SK-N-SH (cell line): ENCODE results near the gene RAB33B. TPM values are rescaled to one million over a fixed set of nuclear protein-coding genes. Genes with fewer than 3 reads are reported as not detected.

Source experiments
- CTCF ChIA-PET: fragments of 300-600, 350-600 bp; formaldehyde crosslinking; extraction: SDS; loops from one replicate; lab custom pipeline; 2021; lab: Yijun Ruan, JAX
- POLR2A ChIA-PET: fragments of 350-600 bp; sonication (Branson Sonifier 250); formaldehyde crosslinking; extraction: SDS; loops from one replicate; lab custom pipeline; 2020; ENCODE audit warnings: antibody characterized with exemption, inconsistent platforms; lab: Yijun Ruan, JAX
- DNase-seq: peaks from one replicate; pipeline ENCODE4 v3.0.0; 2012
- H2AFZ ChIP-seq: fragments of 200-600 bp; sonication (generic); 2 replicates; pipeline ENCODE4 v1.8.1; 2016; ENCODE audit warnings: antibody characterized with exemption, mild to moderate bottlenecking, low read depth
- H3F3A ChIP-seq: fragments of 200-600 bp; sonication (generic); replicated peaks from 2 replicates; pipeline ENCODE3; 2016; ENCODE audit warnings: antibody characterized with exemption, mild to moderate bottlenecking; ENCODE audit not compliant: insufficient read depth
- H3K27ac ChIP-seq, 2 experiments: fragments of 200-500 bp in 1 of 2; fragments of 200-600 bp in 1 of 2; sonication (Bioruptor generic) in 1 of 2; sonication (generic), shearing (Covaris generic) in 1 of 2; 2 replicates each; pipeline versions ENCODE4 v1.5.1 to v1.6.1; 2014 to 2016; ENCODE audit warnings: low read depth in 2 of 2, inconsistent platforms in 1 of 2, low read length in 1 of 2, mild to moderate bottlenecking in 1 of 2, mixed read lengths in 1 of 2
- H3K27me3 ChIP-seq: fragments of 200-600 bp; sonication (generic), shearing (Covaris generic); 2 replicates; pipeline ENCODE4 v1.6.1; 2016; ENCODE audit warnings: mixed run types; ENCODE audit not compliant: insufficient read depth
- H3K36me3 ChIP-seq, 2 experiments: fragments of 200-500 bp in 1 of 2; fragments of 200-600 bp in 1 of 2; sonication (Bioruptor generic) in 1 of 2; sonication (generic) in 1 of 2; replicated peaks in 1 of 2; 2 replicates each; pipeline versions ENCODE3 to v1.5.1; 2014 to 2016; ENCODE audit warnings: low read length in 1 of 2, mild to moderate bottlenecking in 1 of 2; ENCODE audit not compliant: insufficient read depth in 2 of 2, control insufficient read depth in 1 of 2
- H3K4me1 ChIP-seq, 2 experiments: fragments of 200-500 bp in 1 of 2; fragments of 200-600 bp in 1 of 2; sonication (Bioruptor generic) in 1 of 2; sonication (generic), shearing (Covaris generic) in 1 of 2; 2 replicates each; pipeline versions ENCODE4 v1.5.1 to v1.6.1; 2014 to 2016; ENCODE audit warnings: low read depth in 1 of 2, low read length in 1 of 2, mixed run types in 1 of 2; ENCODE audit not compliant: insufficient read depth in 2 of 2, control insufficient read depth in 1 of 2
- H3K4me2 ChIP-seq: fragments of 200-600 bp; sonication (generic), shearing (Covaris generic); 2 replicates; pipeline ENCODE4 v1.6.1; 2017; ENCODE audit warnings: mixed run types
- H3K4me3 ChIP-seq, 2 experiments: fragments of 200-500 bp in 1 of 2; fragments of 200-600 bp in 1 of 2; sonication (Bioruptor generic) in 1 of 2; sonication (generic), shearing (Covaris generic) in 1 of 2; 2 replicates each; pipeline versions ENCODE4 v1.5.1 to v1.8.1; 2014 to 2016; ENCODE audit warnings: low read depth in 2 of 2, inconsistent platforms in 1 of 2, low read length in 1 of 2, mild to moderate bottlenecking in 1 of 2, mixed read lengths in 1 of 2, moderate library complexity in 1 of 2
- H3K79me2 ChIP-seq: fragments of 200-600 bp; sonication (generic); 2 replicates; pipeline ENCODE4 v1.8.1; 2017; ENCODE audit warnings: mild to moderate bottlenecking; ENCODE audit not compliant: insufficient read depth
- H3K9ac ChIP-seq: fragments of 200-600 bp; sonication (generic); 2 replicates; pipeline ENCODE4 v1.6.1; 2017; ENCODE audit warnings: mixed run types
- H3K9me2 ChIP-seq: fragments of 200-600 bp; sonication (generic); 2 replicates; pipeline ENCODE4 v1.6.1; 2017; ENCODE audit warnings: mixed run types
- H3K9me3 ChIP-seq: fragments of 200-600 bp; sonication (generic); 2 replicates; pipeline ENCODE4 v1.6.1; 2017; ENCODE audit warnings: mixed run types, mild to moderate bottlenecking, moderate library complexity
- H4K20me1 ChIP-seq: fragments of 200-600 bp; sonication (generic); 2 replicates; pipeline ENCODE4 v1.6.1; 2017; ENCODE audit warnings: mild to moderate bottlenecking, mixed run types; ENCODE audit not compliant: insufficient read depth
- CHD2 ChIP-seq: fragments of 150-350 bp; IDR thresholded peaks from 2 replicates; pipeline ENCODE4 v1.6.1; 2018; ENCODE audit warnings: low read length; ENCODE audit not compliant: partially characterized antibody
- FOSL2 ChIP-seq: IDR thresholded peaks from 2 replicates; pipeline ENCODE4 v1.4.0; 2012; ENCODE audit warnings: low read depth, mild to moderate bottlenecking, moderate library complexity, borderline replicate concordance
- FOXJ3 ChIP-seq: sonication (generic); formaldehyde crosslinking; IDR thresholded peaks from 2 replicates; pipeline ENCODE4 v1.5.1; 2020; ENCODE audit warnings: mild to moderate bottlenecking, missing genetic modification reagents
- FOXM1 ChIP-seq: IDR thresholded peaks from 2 replicates; pipeline ENCODE4 v1.4.0; 2012; ENCODE audit warnings: low read depth, mild to moderate bottlenecking
- GABPA ChIP-seq: IDR thresholded peaks from 2 replicates; pipeline ENCODE4 v1.4.0; 2012; ENCODE audit warnings: low read depth, mild to moderate bottlenecking
- JUND ChIP-seq: IDR thresholded peaks from 2 replicates; pipeline ENCODE4 v1.4.0; 2012
- MEF2A ChIP-seq: IDR thresholded peaks from 2 replicates; pipeline ENCODE4 v1.4.0; 2012; ENCODE audit warnings: low read depth, borderline replicate concordance
- MXI1 ChIP-seq: IDR thresholded peaks from 2 replicates; pipeline ENCODE4 v1.6.1; 2012; ENCODE audit warnings: mild to moderate bottlenecking, low read depth, low read length, improper control_type of control experiment
- POLR2AphosphoS5 ChIP-seq: IDR thresholded peaks from 2 replicates; pipeline ENCODE4 v1.6.1; 2012; ENCODE audit warnings: low read depth, low read length
- RAD21 ChIP-seq: IDR thresholded peaks from 2 replicates; pipeline ENCODE4 v1.6.1; 2012; ENCODE audit warnings: mild to moderate bottlenecking, low read length
- RFX5 ChIP-seq: IDR thresholded peaks from 2 replicates; pipeline ENCODE4 v1.6.1; 2012; ENCODE audit warnings: mild to moderate bottlenecking, improper control_type of control experiment, low read length
- SIN3A ChIP-seq: IDR thresholded peaks from 2 replicates; pipeline ENCODE4 v1.6.1; 2012; ENCODE audit warnings: low read depth, mild to moderate bottlenecking, low read length, moderate library complexity, borderline replicate concordance
- SMC3 ChIP-seq: IDR thresholded peaks from 2 replicates; pipeline ENCODE4 v1.6.1; 2012; ENCODE audit warnings: low read depth, low read length, improper control_type of control experiment
- TAF1 ChIP-seq: IDR thresholded peaks from 2 replicates; pipeline ENCODE4 v1.6.1; 2012; ENCODE audit warnings: low read depth, mild to moderate bottlenecking, low read length, moderate library complexity, borderline replicate concordance
- TEAD4 ChIP-seq: IDR thresholded peaks from 2 replicates; pipeline ENCODE4 v1.4.0; 2012; ENCODE audit warnings: mild to moderate bottlenecking, borderline replicate concordance; ENCODE audit not compliant: insufficient read depth
- YY1 ChIP-seq: IDR thresholded peaks from 2 replicates; pipeline ENCODE4 v1.4.0; 2012; ENCODE audit warnings: low read depth, mild to moderate bottlenecking
- WGBS: methylation state at CpG from one replicate; pipeline ENCODE4 v1.1.6; 2017; ENCODE audit warnings: low lambda C conversion rate; 5-methylcytosine and 5-hydroxymethylcytosine counted together
- polyA plus RNA-seq, 3 experiments: library from polyadenylated mRNA; depleted of rRNA; stranded (reverse); fragments of >200 nt; gene quantifications; 2 replicates each; pipeline ENCODE4 v1.2.3, GENCODE V29; 2012
- TF ChIP-seq, protein P1 (sequence below): IDR thresholded peaks from 2 replicates; pipeline ENCODE4; 2012
- TF ChIP-seq, protein P2 (sequence below): fragments of 200-600 bp; sonication (generic); IDR thresholded peaks from 2 replicates; pipeline ENCODE4 v1.6.1; 2017; ENCODE audit warnings: antibody characterized with exemption, mild to moderate bottlenecking, moderate library complexity
- TF ChIP-seq, protein P3 (sequence below): fragments of 150-350 bp; IDR thresholded peaks from 2 replicates; pipeline ENCODE4 v1.6.1; 2017; ENCODE audit warnings: antibody characterized with exemption, low read length, low read depth, borderline replicate concordance

RAB33B gene
- polyA plus RNA-seq, 1 of the 3 experiments (the other 2 are of a cell fraction) = 2.3 TPM

DNA sequence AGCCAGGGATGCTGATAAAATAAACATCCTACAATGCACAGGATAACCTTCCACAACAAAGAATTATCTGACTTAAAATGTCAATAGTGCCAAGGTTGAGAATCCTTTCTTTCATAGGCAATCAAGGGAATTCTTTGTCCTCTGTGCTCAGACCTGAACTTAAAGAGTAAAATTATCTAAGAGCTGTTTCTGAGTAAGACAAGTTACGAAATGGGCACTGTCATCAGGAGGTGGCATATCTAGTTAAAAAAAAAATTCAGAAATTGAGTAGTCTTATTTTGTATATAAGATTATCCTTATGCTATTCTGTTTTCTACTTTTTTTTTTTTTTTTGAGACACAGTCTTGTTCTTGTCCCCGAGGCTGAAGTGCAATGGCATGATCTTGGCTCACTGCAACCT is 3.3 kb upstream of the RAB33B start:
- H3K79me2 ChIP-seq = peaks cover 33% of the 10 kb centered on the region
- peaks cover 0 to 12% of the 10 kb centered on the region in 2 experiments for H3K36me3 ChIP-seq
- no peaks in the 10 kb centered on the region for H3K9me2 ChIP-seq
- no peak overlapping the region for H3K9ac ChIP-seq
- no peaks in the 10 kb centered on the region for H3K27me3 ChIP-seq
- CTCF ChIA-PET = interaction anchor here (0.7 kb wide), 1 partner anchor 207 kb away, joined by 3 read pairs; no protein-coding TSS in a partner anchor
- peaks cover 16% of the 10 kb centered on the region for H3F3A ChIP-seq
- no peaks in the 10 kb centered on the region for H3K9me3 ChIP-seq
- H3K4me1 ChIP-seq = peaks cover 4 to 9% of the 10 kb centered on the region in 2 experiments; a peak in 3 of 4 replicates
- H4K20me1 ChIP-seq = 0 out of 2 replicates have a peak, but pooled peaks cover 1% of the 10 kb centered on the region
- DNase-seq = no peak
- H3K27ac ChIP-seq = no peak overlapping the region
- no peak overlapping the region for H3K4me3 ChIP-seq
- 95% methylated on average over 2 of the region's 2 CpGs for WGBS
- TF ChIP-seq JUND = no peak
- no peak for TF ChIP-seq FOXM1
- TF ChIP-seq SIN3A = no peak
- no peak for TF ChIP-seq RFX5
- TF ChIP-seq, all 33 proteins: peak for 0
- POLR2A ChIA-PET = no interaction called here
- H2AFZ ChIP-seq = no peak overlapping the region
- no peak overlapping the region for H3K4me2 ChIP-seq

DNA sequence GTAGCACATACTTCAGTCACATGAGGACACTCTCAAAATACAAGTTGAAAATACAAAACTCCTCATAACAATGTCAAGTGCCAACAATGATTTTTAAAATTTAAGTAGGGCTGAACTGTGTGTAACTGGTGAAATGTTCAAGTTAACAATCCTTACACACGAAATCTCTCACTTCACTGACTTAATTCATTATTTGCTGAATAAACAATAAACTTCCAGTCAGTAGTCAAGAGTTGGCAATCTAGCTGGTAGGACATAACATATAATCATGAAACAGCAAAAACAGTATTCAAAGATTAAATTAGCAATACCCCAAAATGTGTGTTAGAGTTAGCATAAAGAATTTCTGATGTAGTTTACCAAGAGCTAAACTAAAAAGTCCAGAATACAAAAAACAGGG is 1.9 kb upstream of the RAB33B start:
- Histone ChIP-seq H4K20me1 (peaks cover 14% of the 10 kb centered on the region; the same call in 1 of the 2 replicates), H3K9me2 (no peaks in the 10 kb centered on the region), H3K36me3 (peaks cover 0 to 12% of the 10 kb centered on the region in 2 experiments), H3K4me3 (peak overlapping the region; percentile 99 to 100; a peak in 3 of 4 replicates), H3K27me3 (no peaks in the 10 kb centered on the region), H3K4me2 (peak overlapping the region; percentile 76), H3K9ac (peak overlapping the region; percentile 75), H2AFZ (no peak overlapping the region), H3K27ac (peak overlapping the region in 1 of 2 experiments; percentile 88; a peak in 3 of 4 replicates), H3K4me1 (peaks cover 14 to 17% of the 10 kb centered on the region in 2 experiments; a peak in 3 of 4 replicates), H3K9me3 (no peaks in the 10 kb centered on the region), H3F3A (peaks cover 19% of the 10 kb centered on the region), H3K79me2 (peaks cover 47% of the 10 kb centered on the region)
- 97% methylated on average over 1 of the region's 1 CpG for WGBS
- DNase-seq = no peak
- CTCF ChIA-PET = interaction anchor here (0.6 to 0.7 kb wide), 2 partner anchors 21 to 331 kb away, joined by 3 read pairs; no protein-coding TSS in a partner anchor
- POLR2A ChIA-PET = no interaction called here
- TF ChIP-seq YY1 (no peak), FOXJ3 (CRISPR knock-in tag) (no peak), JUND (no peak), MEF2A (no peak), MXI1 (no peak), RAD21 (no peak), CHD2 (no peak), POLR2AphosphoS5 (no peak), SIN3A (no peak), TAF1 (no peak), RFX5 (no peak), TEAD4 (no peak), SMC3 (no peak), FOSL2 (no peak), GABPA (no peak)
- TF ChIP-seq, protein P1, sequence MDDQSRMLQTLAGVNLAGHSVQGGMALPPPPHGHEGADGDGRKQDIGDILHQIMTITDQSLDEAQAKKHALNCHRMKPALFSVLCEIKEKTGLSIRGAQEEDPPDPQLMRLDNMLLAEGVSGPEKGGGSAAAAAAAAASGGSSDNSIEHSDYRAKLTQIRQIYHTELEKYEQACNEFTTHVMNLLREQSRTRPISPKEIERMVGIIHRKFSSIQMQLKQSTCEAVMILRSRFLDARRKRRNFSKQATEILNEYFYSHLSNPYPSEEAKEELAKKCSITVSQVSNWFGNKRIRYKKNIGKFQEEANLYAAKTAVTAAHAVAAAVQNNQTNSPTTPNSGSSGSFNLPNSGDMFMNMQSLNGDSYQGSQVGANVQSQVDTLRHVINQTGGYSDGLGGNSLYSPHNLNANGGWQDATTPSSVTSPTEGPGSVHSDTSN = no peak
- TF ChIP-seq, protein P2, sequence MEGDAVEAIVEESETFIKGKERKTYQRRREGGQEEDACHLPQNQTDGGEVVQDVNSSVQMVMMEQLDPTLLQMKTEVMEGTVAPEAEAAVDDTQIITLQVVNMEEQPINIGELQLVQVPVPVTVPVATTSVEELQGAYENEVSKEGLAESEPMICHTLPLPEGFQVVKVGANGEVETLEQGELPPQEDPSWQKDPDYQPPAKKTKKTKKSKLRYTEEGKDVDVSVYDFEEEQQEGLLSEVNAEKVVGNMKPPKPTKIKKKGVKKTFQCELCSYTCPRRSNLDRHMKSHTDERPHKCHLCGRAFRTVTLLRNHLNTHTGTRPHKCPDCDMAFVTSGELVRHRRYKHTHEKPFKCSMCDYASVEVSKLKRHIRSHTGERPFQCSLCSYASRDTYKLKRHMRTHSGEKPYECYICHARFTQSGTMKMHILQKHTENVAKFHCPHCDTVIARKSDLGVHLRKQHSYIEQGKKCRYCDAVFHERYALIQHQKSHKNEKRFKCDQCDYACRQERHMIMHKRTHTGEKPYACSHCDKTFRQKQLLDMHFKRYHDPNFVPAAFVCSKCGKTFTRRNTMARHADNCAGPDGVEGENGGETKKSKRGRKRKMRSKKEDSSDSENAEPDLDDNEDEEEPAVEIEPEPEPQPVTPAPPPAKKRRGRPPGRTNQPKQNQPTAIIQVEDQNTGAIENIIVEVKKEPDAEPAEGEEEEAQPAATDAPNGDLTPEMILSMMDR = no peak
- TF ChIP-seq, protein P3, sequence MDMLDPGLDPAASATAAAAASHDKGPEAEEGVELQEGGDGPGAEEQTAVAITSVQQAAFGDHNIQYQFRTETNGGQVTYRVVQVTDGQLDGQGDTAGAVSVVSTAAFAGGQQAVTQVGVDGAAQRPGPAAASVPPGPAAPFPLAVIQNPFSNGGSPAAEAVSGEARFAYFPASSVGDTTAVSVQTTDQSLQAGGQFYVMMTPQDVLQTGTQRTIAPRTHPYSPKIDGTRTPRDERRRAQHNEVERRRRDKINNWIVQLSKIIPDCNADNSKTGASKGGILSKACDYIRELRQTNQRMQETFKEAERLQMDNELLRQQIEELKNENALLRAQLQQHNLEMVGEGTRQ = no peak
